Lower leg skin (tissue), 4 donors: ENCODE measurements around the gene KCNN3. TPM values are rescaled to one million over a fixed set of nuclear protein-coding genes. Genes with fewer than 3 reads are reported as not detected.

ENCODE experiments used
- DNase-seq, 2 donors: peaks; one replicate each; pipeline ENCODE4 v3.0.0-alpha.2; 2019; ENCODE audit warnings: low spot score in 2 of 2
- H3K4me3 ChIP-seq: fragments of 200-600 bp; sonication (generic); 2 replicates; pipeline ENCODE4 v1.5.1; 2017; ENCODE audit warnings: mild to moderate bottlenecking, low read depth; ENCODE audit not compliant: poor library complexity, severe bottlenecking
- CTCF ChIP-seq, 3 donors: fragments of 450-650 bp; IDR thresholded peaks; one replicate each; pipeline ENCODE4 v1.5.1; 2016; ENCODE audit warnings: antibody characterized with exemption in 3 of 3, mild to moderate bottlenecking in 3 of 3, moderate library complexity in 2 of 3
- POLR2A ChIP-seq, 2 donors: fragments of 450-650 bp; IDR thresholded peaks; one replicate each; pipeline ENCODE4 v1.6.1; 2016 to 2017; ENCODE audit warnings: antibody characterized with exemption in 2 of 2, mild to moderate bottlenecking in 1 of 2, moderate library complexity in 1 of 2
- WGBS, 2 donors: methylation state at CpG; one replicate each; pipeline ENCODE4 v1.1.5; 2018; 5-methylcytosine and 5-hydroxymethylcytosine counted together
- intact Hi-C: fragments of 100-400 bp; cut with DNase I; formaldehyde crosslinking; loops from one replicate; pipeline ENCODE4 v1.15.0; 2023; ENCODE audit warnings: low total_unique reads
- total RNA-seq, 4 donors: library from RNA; depleted of rRNA; stranded (reverse); fragments of >200 nt; gene quantifications; one replicate each; pipeline ENCODE4 v1.1.0, GENCODE V29; 2016

KCNN3 gene
- total RNA-seq, 4 donors from 2014 or later: 0.13 to 2.1 (median 0.36) TPM

DNA sequence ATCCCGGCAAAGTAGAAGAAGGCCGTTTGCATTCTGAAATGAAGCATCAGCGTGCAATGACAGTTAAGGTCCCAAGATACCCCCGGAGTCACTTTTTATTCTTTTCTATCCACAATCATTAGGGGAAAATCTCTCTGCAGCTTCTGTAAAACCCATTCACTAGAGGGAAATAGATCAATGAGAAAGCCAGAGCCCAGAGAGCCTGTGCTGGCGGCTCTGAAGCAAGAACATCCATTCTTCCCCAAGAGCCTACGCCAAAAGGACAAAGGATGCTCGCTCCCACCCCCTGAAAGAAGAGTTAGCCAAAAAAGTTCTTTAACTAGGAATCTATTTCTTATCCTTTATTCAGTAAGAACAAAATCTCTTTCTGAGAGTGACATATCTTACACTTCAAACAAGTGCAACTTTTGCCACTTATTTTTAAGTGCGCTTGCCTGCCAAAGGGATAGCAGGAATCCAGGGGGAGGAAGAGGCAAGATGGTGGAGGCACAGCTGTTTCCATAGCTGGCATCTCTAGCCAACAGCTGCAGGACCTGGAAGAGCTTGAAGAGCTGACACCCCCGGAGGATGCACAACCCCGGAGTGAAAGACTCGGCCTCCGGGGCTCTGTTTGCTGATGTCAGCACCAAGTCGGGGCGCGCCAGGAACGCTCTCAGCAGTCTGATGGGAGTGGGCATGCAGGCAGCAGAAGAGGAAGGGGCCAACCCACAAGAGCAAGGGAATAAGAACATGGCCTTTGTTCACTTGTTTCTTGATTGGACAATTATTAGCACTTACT is 68.7 kb downstream of the KCNN3 start:
- TF ChIP-seq POLR2A (IDR thresholded peaks at IDR 0.05) (no peak), CTCF (IDR thresholded peaks at IDR 0.05) (no peak)
- no peak overlapping the region for H3K4me3 ChIP-seq
- 74 to 80% methylated on average over 16 of the region's 16 CpGs for WGBS, 2 donors
- intact Hi-C loops: no loop called here
- no peak for DNase-seq

- intact Hi-C loops: no loop called here
- no peak for TF ChIP-seq POLR2A (IDR thresholded peaks at IDR 0.05)
- no peak for TF ChIP-seq CTCF (IDR thresholded peaks at IDR 0.05)
- no peak overlapping the region for H3K4me3 ChIP-seq
- 94 to 98% methylated on average over 5 of the region's 5 CpGs for WGBS, 2 donors
- no peak for DNase-seq
Observed at GRCh38 chr1:154799188-154799587, 70.9 kb downstream of the KCNN3 start.

DNA sequence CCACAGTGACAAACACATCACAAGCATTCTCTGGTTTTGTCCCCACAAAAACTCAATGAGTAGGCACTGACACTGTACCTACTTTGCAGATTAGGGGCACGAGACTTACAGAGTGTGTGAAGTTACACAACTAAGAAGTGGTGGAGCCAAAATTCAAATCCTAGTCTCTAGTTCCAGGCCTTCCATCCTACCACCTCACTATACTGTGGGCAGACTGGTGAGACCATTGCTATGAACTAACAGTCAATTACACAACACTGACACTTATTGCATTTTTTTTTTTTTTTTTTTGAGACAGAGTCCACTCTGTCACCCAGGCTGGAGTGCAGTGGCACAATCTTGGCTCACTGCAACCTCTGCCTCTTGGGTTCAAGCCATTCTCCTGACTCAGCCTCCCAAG is 71.4 kb downstream of the KCNN3 start:
- intact Hi-C loops: no loop called here
- TF ChIP-seq POLR2A (IDR thresholded peaks at IDR 0.05): no peak
- TF ChIP-seq CTCF (IDR thresholded peaks at IDR 0.05): no peak
- 75 to 93% methylated on average over 1 of the region's 1 CpG for WGBS, 2 donors
- no peak for DNase-seq
- H3K4me3 ChIP-seq: no peak overlapping the region

GRCh38 chr1:154797175-154797574 is 72.9 kb downstream of the KCNN3 start:
- WGBS, 2 donors: 93 to 95% methylated on average over 6 of the region's 6 CpGs

DNA sequence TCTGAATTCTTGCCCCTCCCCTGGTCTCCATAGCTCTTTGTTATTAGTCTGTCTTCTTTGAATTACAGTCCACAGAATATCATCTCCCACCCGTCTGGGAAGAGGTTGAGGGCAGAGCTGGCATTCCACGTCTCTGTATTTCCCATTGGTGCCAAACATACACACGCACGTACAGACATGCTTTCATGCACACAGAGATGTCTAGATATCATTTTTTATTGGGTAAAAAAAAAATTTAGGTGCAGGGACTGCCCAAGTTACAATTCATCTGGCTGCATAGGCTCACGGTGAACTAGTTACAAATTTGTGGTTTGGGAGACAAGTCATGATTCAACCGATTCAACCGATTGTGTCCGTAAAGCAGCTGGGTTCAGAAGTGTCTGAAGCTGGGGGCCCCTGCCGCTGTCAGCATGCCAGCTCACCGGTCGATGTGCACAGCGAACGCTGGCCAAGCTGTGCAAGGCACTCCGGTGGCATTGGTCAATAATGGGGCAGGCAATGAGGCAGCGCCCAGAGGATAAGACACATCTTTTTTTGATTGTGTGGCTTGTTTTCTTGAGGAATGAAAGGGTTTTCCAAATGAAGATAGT is 73.7 kb downstream of the KCNN3 start:
- no peak for DNase-seq
- 48 to 50% methylated on average over 15 of the region's 15 CpGs for WGBS, 2 donors
- intact Hi-C loops: no loop called here
- TF ChIP-seq POLR2A (IDR thresholded peaks at IDR 0.05): no peak
- TF ChIP-seq CTCF (IDR thresholded peaks at IDR 0.05): no peak
- H3K4me3 ChIP-seq: no peak overlapping the region

More at GRCh38 chr1:154797175-154797574, 72.9 kb downstream of the KCNN3 start:
- H3K4me3 ChIP-seq: no peak overlapping the region
- intact Hi-C loops: no loop called here
- DNase-seq: no peak
- TF ChIP-seq CTCF (IDR thresholded peaks at IDR 0.05) (no peak), POLR2A (IDR thresholded peaks at IDR 0.05) (no peak)
